ENCODE data around the gene OGFR.

The OGFR gene

DNA sequence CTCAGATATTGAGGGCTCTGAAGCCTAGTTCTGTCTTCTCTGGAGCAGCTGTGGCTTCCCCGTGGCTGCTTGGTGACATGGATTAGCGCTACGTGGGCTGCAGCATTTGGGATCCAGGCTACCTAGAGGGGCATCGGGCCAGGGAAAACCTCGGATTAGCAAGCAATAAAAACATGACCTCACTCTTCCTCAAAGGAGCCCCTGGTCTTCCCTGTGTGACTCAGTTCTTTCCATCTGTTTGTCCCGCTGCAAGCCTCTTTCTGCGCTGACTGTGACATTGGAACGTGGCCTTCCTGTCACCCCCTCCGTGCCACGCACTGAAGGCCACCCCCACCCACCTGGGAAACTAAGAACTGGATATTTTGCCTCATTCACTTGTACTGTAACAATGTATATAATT lies 4.8 kb upstream of the OGFR start:
- TF ChIP-seq, protein P1, sequence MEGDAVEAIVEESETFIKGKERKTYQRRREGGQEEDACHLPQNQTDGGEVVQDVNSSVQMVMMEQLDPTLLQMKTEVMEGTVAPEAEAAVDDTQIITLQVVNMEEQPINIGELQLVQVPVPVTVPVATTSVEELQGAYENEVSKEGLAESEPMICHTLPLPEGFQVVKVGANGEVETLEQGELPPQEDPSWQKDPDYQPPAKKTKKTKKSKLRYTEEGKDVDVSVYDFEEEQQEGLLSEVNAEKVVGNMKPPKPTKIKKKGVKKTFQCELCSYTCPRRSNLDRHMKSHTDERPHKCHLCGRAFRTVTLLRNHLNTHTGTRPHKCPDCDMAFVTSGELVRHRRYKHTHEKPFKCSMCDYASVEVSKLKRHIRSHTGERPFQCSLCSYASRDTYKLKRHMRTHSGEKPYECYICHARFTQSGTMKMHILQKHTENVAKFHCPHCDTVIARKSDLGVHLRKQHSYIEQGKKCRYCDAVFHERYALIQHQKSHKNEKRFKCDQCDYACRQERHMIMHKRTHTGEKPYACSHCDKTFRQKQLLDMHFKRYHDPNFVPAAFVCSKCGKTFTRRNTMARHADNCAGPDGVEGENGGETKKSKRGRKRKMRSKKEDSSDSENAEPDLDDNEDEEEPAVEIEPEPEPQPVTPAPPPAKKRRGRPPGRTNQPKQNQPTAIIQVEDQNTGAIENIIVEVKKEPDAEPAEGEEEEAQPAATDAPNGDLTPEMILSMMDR (IDR thresholded peaks at IDR 0.05; ENCODE audit: control insufficient read depth, extremely low read depth, insufficient read depth): no peak
- no peak for DNase-seq (ENCODE audit: low read depth)
- H3K4me3 ChIP-seq (ENCODE audit: low read depth, low read length): no peak overlapping the region

GRCh38 chr20:62800314-62801259 lies 4.0 kb upstream of the OGFR start:
- no peak overlapping the region for H3K4me3 ChIP-seq (ENCODE audit: low read depth, low read length)
- no peak for DNase-seq (ENCODE audit: low read depth)
- TF ChIP-seq, protein P1 (IDR thresholded peaks at IDR 0.05; ENCODE audit: control insufficient read depth, extremely low read depth, insufficient read depth): no peak

GRCh38 chr20:62801284-62802010 lies 3.2 kb upstream of the OGFR start:
- DNase-seq (ENCODE audit: low read depth): no peak
- H3K4me3 ChIP-seq (ENCODE audit: low read depth, low read length): no peak overlapping the region
- TF ChIP-seq, protein P1 (IDR thresholded peaks at IDR 0.05; ENCODE audit: control insufficient read depth, extremely low read depth, insufficient read depth): no peak

DNA sequence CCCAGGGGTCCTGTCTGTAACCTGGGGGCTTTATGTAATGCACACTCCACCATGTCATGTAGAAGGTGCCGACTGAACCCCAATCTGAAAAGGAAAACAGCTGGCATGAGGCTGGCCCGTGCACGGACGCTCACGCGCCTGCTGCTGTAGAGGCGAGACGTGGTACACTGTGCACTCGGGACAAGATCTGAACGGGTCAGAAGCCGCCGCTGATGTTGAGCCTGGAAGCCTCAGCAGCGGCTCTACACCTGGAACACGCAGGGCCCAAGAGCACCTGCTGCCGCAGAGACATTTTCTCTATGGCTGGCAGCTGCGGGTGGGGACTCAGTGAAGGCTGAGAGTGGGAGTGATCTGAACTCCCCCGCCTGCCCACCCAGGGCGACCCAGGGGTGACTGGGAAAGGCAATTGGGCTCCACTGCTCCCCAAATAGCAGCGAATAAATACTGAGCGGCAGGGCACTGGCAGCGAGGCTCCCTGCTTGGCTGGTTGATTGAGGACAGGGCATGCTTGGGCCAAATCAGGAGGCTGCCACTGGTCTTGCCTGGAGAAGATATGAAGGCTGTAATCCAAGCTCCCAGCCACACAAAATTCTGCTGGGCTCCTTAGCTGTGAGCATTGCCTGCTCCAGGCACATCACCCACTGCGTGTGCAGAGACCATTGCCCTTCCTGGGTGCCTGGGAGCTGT lies 2.5 kb upstream of the OGFR start:
- no peak for DNase-seq (ENCODE audit: low read depth)
- TF ChIP-seq, protein P1 (IDR thresholded peaks at IDR 0.05; ENCODE audit: control insufficient read depth, extremely low read depth, insufficient read depth): no peak
- no peak overlapping the region for H3K4me3 ChIP-seq (ENCODE audit: low read depth, low read length)

- TF ChIP-seq, protein P1 (IDR thresholded peaks at IDR 0.05; ENCODE audit: control insufficient read depth, extremely low read depth, insufficient read depth): no peak
- H3K4me3 ChIP-seq (ENCODE audit: low read depth, low read length): peak overlapping the region; percentile 68
- no peak for DNase-seq (ENCODE audit: low read depth)
These were observed 511 bp upstream of the OGFR start for GRCh38 chr20:62804021-62804626.

DNA sequence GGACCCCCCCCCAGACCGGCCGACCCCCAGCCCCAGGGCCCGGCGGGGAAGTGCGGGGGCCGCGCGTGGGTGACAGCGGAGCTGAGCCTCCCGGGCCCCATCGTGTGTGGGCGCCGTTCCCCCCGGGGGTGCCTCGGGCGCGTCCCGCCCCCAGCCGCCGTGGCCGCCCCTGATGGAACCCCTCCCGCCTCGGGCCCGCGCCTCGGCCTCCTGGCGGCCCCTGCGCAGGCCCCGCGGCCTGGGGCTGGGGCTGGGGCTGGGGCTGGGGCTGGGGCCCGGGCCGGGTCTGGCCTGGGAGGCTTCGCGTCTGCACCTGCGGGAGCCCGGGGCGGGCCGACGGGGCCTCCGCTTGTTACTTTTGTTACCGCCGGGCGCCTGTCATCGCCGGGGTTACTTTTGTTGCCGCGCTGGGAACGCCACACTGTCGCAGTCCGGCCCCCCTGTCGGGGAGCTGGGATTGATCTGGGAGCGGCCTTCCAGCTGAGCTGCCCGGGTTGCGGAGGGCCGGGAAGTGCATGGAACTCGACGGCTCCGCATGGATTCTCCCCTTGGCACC lies 598 bp downstream of the OGFR start:
- no peak for DNase-seq (ENCODE audit: low read depth)
- TF ChIP-seq, protein P1 (IDR thresholded peaks at IDR 0.05; ENCODE audit: control insufficient read depth, extremely low read depth, insufficient read depth): no peak
- peak overlapping the region; percentile 68 for H3K4me3 ChIP-seq (ENCODE audit: low read depth, low read length)

All from LNCaP clone FGC (cell line).